Inflammatory macrophage treated with lipopolysaccharide for 1 hour (primary cell): ENCODE measurements around the gene NTN1.
A peak's percentile ranks its signal among the peaks of the same experiment; 100 is the strongest.
"Not testable (repeated sequence)": the region's sequence is repeated elsewhere in the genome, so short reads cannot be mapped to it uniquely, and the experiment has no call there.

ENCODE experiments used
- DNase-seq, 2 donors: peaks; one replicate each; pipeline ENCODE4 v3.0.0-alpha.2; 2020 to 2022

NTN1 gene

DNA sequence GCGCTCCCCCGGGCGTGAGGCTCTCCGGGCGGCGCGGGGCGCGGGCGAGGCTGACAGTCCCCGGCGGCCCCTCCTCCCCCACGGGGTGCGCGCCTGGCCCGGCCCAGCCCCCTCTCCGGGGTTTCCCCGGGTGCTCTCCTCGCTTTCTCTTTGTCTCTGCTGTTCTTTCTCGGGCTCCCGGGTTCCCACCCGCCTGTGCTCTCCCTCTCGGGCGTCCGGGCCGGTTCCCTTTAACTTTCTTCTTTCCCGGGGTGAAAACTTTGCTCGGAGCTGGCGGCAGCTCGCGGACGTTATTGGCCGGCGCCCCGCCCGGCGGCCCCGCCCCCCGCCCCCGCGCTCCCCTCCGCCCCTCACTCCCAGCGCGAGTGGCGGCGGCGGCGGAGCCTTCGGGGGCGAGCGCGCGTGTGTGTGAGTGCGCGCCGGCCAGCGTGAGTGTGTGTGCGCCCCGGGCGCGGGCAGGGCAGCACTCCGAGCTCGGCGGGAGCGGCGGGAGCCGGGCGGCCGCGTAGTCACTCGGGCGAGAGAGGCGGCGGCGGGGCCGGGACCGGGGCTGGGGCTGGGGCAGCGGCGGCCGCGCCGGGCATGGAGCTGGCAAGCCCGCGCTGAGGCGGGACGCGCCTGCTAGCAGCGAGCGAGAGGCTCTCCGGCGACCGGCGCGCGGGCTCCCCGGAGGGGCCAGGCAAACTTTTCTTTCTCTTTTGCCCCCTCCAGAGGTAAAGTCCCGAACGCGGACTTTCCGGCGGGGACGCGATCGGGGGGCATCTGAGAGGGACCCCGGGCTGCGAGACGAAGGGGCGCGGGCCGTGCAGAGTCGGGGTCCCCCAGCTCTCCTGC, at the start of gene NTN1:
NTN1 (plus strand) TSS at position 353 of the 834 bp plus-strand sequence. CDS start 864 bp downstream, outside the sequence.
- peak; percentile 27 to 40 for DNase-seq

DNA sequence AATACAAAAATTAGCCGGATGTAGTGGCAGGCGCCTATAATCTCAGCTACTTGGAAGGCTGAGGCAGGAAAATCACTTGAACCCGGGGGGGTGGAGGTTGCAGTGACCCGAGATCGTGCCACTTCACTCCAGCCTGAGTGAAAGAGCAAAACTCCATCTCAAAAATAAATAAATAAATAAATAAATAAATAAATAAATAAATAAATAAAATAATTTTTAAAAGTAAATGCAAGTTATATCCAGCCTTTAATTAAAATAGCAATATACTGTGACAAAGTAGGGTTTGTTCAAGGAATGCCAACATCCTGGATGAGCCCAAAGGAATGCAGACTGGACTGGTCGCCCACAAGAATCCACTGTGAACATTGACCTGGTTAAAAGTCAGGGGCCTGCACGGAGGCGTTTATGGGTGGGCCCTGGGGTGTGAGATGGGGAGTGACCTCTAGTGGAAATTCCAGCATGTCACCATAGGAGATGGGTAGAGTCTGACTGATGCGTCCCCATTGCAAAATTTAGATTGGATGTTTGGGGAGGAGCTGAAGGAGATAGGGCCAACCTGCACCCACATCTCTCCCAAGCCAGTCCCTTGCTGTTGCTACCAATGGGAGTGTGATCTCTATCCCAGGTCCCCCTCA, 46.1 kb upstream of the NTN1 start:
- peak; percentile 84 to 94 for DNase-seq

DNA sequence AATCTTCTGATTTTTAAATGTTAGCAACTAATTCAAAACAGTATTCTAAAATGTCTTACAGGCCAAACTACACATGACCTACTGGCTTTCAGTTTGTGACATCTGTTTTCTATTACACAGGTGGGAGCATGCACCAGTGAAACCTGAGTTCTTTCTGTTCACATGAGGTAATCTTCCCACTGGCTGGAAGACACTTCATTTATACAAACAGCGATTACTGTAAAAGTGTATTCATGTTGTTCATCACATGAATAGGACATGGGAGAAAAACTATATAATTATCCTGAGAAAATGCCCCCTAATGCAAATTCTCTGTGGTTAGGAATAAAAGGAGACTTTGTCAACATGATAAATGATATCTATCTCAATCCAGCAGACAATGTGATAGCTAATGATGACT, 44.7 kb upstream of the NTN1 start:
- no peak for DNase-seq

DNA sequence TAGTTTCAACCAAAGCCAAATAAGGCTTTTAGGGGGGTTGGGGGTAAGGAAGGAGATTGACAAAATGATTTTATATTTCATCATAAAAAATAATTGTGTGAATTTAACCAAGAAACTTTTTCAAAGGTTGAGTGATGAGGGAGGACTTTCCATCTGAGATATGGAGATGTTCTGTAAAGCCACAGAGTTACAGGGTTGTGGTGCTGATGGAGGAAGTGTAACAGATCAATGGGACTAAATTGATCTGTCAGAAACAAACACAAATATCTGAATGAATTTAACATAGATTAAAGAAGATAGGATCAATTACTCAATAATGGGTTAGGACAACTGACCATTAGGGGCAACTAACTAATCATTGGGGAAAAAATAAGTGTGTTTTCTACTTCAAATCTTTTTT, 41.6 kb upstream of the NTN1 start:
- DNase-seq, result no peak

DNA sequence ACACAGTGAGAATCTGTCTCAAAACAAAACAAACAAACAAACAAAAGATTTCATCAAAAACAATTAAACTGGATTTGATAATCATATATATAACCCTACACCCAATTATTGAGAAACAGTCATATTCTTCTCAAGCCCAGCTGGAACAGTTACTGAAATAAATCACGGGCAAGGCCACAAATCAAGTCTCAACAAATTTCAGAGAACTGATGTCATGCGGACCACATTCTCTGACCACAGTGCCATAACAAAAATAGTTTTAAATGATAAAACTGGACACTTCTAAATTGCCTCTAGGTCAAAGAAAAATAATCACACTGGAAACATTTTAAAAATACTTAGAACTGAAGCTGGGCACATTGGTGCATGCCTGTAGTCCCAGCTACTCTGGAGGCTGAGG, 39.9 kb upstream of the NTN1 start:
- DNase-seq, result no peak

DNA sequence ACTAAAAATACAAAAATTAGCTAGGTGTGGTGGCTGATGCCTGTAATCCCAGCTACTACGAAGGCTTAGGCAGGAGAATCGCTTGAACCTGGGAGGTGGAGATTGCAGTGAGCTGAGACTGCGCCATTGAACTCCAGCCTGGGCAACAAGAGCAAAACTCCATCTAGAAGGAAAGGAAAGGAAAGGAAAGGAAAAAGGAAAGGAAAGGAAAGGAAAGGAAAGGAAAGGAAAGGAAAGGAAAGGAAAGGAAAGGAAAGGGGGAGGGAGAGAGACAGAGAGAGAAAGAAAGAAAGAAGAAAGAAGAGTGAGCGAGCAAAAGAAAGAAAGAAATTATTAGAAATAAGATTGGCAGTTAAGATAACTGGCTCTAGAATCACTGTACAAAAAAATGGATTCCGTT, 37.1 kb upstream of the NTN1 start:
- not testable (repeated sequence) for DNase-seq

DNA sequence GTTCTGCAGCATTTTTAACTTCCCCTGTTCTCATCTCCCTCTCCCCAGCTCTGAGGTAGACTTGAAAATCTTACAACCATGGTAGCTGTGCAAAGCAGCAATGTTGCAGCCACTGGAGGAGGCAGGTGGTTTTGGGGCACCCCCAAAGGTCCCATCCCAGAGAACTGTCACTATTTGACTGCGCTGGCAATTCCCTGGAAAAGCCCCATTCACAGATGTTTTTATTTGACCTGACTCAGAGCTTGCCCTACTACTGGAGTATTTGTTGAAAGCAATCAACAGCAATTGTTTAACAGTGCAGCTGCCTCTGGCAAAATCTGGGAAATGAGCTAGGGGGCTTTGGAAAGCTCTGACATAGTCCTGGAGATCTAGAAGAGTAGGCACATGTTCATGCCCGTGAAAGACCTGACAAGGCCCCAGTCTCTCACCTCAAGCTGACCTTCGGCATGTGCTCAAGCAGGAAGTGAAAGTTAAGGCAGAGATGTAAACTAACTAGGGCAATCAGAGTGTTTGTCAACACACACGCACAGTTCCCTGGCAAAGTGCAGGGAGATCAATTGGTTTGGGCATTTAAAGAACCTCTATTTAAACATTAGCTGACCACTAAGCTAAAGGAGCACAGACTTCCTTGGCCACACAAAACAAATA, 36.1 kb upstream of the NTN1 start:
- peak; percentile 52 to 79 for DNase-seq

DNA sequence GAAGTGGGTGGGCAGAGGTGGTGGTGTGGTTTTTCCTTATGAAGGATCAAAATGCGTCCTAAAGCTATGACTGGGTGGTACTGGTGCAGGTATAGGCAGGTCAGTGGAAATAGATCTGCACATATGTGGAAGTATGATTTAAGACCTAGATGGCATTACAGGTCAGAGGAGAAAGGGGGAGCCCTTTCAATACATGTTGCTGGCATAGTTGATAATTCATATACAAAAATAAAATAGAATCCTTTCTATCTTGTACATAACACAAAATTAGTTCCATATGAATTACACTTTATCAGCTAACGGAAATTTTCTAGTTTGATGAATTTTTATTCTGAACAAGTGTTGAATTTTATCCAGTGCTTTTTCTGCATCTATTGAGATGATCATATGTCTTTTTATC, 35.0 kb upstream of the NTN1 start:
- no peak for DNase-seq

DNA sequence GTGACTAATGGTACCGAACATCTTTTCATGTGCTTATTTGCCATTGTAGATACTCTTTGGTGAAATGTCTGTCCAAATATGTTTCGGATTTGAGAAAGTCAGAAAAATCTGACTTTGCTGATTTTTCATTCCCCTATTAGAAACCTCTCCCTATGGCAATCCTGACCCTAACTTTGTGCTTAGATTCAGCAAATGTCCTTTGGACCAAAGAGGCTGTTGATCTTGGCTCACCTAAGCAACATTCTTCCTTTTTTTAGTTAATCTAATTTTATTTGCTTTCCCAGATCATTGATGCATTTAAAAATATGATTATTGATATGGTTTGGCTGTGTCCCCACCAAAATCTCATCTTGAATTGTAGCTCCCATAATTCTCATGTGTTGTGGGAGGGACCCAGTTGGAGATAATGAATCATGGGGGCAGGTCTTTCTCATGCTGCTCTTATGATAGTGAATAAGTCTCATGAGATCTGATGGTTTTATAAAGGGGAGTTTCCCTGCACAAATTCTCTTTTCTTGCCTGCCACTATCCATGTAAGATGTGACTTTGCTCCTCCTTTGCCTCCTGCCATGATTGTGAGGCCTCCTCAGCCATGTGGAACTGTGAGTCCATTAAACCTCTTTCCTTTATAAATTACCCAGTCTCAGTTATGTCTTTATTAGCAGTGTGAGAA, 32.9 kb upstream of the NTN1 start:
- DNase-seq, result peak in 1 of 2 donors; percentile 55

DNA sequence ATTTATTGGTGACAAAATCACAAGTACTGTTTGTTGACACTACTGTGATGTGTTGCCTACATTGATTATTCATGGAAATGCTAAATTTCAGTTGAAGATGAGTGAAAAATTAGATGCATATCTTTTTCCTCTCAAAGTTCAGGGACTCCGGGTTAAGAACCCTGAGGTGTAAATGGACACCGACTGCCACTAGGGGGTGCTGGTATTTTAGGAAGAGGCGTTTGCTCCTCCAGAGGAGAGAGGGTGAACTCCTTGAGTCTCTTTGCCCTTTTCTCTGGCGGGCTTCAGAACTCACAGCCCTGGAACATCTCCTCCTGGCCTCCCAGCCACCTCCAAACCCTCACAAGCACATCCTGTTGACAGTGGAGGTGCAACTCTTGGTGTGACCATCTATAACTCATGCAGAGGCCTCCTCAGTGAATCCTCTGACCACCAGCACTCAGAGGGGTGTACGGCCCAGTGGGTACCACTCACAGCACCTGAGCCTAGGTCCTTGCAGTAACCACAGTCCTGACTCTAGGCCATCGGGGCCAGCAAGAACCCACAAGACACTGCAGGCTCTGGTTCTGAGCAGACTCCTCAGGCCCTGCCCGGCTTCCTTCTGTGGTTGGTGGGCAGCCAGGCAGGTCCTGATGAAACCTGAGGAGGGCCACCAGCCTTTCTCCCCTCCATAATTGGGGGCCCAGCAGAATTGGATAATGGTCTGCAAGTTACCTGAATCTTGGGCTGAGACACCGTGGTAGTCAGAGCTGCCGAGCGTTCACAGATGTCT, 29.6 kb upstream of the NTN1 start:
- DNase-seq, result peak; percentile 54 to 93

DNA sequence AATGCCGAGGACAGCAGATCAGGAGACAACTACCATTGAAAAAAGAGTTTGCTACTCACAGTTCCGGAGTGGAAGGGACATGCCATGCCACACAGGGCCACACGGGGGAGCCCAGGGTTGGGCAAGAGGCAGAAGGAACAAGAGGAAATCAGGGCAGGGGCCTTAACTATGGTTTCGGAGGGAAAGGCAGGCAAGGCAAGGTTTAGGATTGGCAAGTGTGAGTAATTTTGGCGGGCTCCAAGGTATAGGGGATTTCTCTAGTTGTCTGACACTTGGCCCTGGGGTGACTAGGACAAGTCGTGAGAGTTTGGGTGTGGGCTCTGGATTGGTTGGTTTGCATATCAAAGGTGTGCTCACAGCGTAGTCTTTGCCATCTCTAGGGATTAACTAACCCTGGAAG, 27.0 kb upstream of the NTN1 start:
- peak; percentile 41 to 84 for DNase-seq

DNA sequence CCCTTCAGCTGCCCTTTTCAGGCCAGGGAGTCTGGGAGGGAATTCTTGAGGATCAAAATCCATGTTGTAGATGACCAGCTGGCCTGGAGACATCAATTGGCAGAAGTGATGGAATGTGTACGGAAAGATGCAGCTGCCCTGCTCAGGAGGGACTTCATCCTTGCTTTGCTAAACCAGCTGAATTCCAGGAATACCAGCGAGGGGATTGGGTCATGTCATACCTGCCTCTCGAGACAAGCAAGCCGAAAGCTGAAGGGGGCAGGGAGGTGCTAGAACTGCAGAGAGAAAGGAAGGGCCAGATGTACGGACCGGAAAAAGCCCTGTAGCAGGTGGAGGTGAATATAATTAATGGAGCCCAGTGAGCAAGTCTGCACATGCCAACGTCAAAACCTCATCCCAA, 25.6 kb upstream of the NTN1 start:
- no peak for DNase-seq

DNA sequence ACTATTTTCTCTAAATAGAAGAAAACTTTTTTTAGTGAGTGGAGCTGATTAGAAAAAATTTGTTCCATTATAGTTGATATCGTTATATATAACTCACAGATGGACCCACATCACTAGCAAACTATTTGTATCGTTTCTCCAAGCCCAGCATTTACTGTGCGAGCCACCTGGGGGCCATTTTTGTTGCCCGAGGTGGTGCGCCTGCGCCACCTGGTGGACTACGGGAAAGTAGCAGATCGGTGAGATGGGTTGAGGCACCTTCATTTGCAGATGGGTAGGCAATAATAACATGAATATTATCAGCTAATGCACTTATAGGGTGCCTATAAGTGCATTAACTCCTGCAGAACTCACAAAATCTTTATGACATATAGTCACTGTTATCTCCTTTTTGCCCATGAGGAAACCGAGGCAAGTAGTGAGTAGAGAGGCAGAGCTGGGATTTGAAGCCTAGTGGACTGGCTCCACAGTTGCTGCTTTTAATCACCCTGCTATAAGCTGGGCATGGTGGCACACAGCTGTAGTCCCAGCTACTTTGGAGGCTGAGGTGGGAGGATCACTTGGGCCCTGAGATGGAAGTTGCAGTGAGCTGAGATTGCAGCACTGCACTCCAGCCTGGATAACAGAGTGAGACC, 23.2 kb upstream of the NTN1 start:
- DNase-seq, result peak; percentile 53 to 89

DNA sequence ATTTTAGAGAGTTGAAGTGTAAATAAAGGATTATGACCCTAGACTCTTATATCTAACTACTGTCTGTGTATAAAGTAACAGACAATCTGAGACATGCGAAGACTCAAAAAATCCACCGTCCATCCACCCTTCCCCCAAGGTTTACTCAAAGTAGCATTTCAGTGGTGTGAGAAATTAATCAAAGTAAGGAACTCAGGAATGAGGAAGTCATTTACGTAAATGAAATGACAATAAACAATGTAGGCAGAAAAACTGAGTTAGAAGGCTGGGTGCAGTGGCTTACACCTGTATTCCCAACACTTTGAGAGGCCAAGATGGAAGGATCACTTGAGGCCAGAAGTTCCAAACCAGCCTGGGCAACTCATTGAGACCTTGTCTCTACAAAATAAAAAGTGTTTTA, 19.8 kb upstream of the NTN1 start:
- no peak for DNase-seq

DNA sequence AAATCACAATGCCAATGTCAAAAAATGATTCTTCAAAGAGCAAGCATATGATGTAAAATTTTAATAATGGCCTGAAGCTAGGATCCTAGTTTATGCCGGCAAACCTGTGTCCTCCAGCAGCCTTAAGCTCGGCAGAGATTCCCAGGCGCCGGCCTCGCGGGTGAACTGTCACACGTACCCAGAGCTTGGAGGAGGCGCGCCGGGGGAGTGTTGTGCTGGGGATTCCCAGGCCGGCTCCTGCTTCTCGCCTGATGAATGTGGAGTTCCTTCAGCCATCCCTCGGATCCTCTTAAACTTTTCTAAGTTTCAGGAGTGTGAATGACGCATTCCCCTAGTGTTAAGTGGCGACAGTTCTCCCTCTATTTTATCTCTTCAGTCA, 19.1 kb upstream of the NTN1 start:
- DNase-seq, result peak; percentile 58 to 75

DNA sequence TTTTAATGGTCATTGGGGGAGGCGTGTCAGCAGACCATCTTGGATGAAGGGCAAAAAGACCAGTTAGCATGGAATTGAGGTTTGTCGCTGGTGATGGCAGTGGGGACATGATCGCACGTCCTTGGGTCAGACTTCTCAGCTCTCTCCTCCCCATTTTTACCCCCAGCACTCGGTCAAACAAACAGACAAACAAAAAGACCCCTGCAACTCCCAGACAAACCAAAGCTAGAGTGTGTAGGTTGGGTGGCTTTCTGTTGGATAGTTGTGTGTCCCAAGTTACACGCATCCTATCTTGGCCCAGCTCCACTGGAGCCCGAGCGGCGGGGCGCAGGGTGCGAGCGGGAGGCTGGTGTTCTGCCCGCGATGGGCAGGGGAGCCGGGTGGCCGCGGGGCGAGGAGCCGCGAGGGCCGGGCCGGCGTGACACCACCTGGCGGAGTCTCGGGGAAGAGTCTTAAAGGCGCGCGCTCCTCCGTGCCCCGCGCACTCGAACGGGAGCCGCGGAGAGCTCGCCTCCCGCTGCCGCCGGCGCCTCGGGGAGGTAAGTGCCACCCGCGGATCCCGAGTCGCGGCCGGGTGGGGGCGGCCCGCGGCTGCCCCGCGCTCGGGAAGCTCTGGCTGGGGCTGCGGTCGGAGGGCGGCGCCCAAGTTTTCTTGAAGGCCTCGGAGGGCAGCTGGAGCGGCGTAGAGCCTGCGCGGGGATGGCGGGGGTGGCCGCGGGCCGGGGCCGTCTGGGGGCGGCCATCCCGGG, 18.5 kb upstream of the NTN1 start:
- DNase-seq, result no peak

DNA sequence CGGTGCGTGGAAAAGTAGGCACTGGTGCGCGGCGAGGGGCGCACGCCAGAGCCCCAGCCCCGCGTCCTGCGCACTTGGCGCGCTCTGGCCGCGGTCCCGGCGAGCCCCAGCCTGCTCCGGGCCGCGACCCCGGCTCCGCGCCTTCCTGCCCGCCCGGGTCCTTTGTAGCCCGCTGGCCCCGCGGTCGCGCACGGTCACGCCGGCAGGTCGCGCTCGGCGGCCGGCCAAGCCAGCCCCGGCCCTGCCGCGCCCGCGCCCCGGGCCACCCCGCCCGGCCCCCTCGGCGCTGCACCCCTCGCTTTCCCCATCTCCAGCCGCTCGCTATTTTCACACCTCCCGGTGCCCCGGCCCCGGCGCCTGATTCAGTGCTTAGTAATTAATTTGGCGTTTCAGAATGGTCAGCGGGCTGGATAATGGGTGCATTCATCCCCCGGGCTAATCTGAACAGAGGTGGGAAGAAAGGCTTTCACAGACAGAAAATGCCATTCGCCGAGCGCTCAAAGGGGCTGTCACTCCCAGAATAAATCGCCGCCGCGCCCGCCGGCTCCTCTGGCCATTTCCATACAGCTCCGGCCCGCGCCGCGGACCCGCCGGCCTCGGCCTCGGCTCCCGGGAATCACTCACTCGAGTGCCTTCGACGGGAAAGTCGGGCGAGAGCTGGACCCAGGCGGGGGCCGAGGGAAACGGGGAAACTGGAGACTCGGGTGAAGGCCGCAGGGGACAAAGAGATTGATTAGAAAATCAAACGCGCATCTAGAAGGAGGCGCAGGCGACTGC, 17.8 kb upstream of the NTN1 start:
- no peak for DNase-seq

DNA sequence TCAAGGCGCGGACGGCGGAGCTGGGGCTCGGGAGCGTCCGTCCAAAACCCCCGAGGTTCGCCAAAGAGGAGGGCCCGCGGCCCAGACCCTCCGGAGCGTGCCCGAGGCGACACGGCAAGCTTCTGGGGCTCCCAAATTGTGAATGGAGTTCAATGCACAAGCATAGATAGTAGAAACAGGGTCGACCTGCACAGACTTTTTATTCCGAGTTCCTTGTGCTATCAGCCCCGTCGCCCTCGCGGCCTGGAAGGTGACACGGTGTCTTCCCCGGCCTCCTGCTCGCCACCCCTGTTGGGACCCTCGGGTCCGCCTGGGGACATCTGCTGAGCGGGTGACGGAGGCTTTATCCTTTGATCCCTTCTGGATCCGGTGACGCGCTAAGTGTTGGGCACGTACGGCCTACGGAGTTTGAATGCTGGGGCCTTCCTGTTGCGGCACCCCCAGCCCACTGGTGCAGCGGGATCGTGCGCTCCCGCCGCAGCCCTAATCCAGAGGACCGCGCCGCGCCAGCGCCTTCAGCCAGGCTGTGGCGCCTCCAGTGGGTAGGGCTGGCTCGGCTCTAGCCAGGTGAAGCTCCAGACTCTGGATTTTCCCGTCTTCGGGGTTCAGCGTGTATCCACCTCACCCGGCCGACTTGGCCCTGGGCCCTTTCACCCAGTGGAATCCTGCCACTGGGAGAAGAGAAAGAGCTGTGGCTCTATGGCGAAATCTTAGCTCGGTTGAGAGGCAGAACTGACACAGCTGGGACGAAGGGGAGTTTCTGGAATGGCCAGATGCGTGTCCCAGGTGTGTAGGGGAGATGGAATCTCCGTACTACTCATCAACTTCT, 17.0 kb upstream of the NTN1 start:
- no peak for DNase-seq

DNA sequence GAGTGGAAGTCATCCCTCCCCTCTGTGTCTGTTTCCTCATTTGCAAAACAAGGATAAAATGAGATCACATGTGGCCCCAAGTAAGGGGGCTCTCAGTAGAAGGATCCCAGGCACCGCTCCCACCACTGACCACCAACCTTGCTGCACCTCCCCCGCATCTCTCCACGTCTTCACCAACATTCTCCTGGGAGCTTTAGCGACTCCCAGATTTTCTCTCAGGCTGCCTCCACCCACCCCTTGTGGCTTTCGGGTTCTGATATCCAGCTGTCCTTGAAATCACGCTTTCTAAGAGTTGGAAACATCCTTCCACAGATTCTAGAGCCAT, 16.4 kb upstream of the NTN1 start:
- no peak for DNase-seq
